ENCODE data around the gene TNS1.

- TF ChIP-seq TFAM (CRISPR knock-in tag; conservative IDR thresholded peaks at IDR 0.05) (no peak), CTCF (IDR thresholded peaks at IDR 0.05 in 2 of 3, conservative IDR thresholded peaks at IDR 0.05 in 1 of 3; ENCODE audit: insufficient read depth in 2 of 3, low read depth in 1 of 3, low read length in 3 of 3) (no peak), IRF9 (tag; IDR thresholded peaks at IDR 0.05) (no peak), YBX1 (IDR thresholded peaks at IDR 0.05) (no peak), CBFB (CRISPR knock-in tag; IDR thresholded peaks at IDR 0.05) (no peak), ATF2 (CRISPR knock-in tag; IDR thresholded peaks at IDR 0.05) (no peak)
Measured at GRCh38 chr2:217806482-217806765, 196.4 kb downstream of the TNS1 start.

Data from K562 (cell line).